Dermis blood vessel endothelial cell (primary cell): Measurements from ENCODE around the gene ERAS. TPM values are rescaled to one million over a fixed set of nuclear protein-coding genes. Genes with fewer than 3 reads are reported as not detected.
"Not testable (repeated sequence)": the region's sequence is repeated elsewhere in the genome, so short reads cannot be mapped to it uniquely, and the experiment has no call there.

Source experiments
- DNase-seq: peaks from one replicate; pipeline ENCODE4 v3.0.0; 2010
- total RNA-seq: library from RNA; depleted of rRNA; stranded (reverse); fragments of >200 nt; gene quantifications from 2 replicates; pipeline ENCODE4 v1.2.3, GENCODE V29; 2014

The ERAS gene
- total RNA-seq, 1 donor from 2014 or later: not detected

DNA sequence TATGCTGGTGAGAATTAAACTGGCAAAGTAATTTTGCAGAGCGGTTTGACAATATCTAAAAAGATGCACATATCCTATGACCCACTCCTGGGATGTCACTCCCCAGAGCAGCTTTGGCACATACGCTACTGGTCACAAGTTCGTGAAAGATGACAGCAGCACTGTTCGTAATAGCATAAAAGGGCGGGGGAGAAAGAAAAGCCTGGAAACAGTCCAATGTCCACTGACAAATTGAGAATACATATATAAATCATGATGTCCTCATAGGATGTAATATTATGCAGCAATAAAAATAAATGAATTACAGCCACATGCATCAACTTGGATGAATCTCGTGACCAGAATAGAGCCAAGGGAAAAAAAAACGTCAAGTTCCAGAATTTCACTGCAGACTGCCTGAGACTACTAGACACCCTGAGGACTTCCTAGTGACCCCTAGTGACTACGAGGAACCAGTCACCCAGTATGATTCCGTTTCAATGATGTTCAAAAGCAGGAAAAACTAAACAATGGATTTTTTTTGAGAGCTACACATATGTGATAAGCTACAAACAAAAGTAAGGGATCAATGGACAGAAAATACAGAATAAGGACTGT lies 7.3 kb downstream of the ERAS start:
- DNase-seq: no peak

GRCh38 chrX:48834383-48834709 lies 8.0 kb downstream of the ERAS start:
- no peak for DNase-seq

DNA sequence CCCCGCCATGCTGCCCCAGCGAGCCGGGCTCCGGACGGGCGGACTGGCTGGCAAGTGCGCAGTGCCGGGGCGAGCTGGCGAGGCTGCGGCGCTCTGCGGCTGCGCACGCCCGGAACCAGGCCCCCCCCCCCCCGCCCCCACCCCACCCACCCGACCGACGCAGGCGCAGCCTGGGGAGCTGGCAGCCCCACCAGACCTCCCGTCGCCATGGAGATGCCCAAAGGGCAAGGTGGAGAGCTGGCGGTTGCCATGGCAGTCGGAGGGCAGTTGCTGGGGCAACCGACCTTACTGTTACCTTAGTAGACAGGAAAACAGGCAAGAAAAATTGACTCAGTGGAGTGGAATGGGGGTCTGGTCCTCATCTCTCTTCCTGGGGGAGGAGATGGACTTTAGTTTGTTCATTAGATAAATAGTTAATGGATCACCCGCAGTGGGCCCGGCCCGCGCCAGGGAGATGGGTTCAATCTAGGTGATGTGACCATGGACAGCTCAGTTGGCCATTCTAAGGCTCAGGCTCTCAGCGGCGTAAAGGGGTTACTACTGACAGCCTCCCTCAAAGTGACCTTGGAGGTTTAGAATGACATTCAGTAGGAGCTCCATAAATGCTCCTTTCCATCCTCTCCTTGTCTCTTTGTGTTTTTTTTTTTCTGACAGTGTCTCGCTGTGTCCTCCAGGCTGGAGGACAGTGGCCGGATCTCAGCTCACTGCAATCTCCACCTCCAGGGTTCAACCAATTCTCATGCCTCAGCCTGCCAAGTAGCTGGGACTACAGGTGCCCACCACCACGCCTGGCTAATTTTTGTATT lies 9.4 kb downstream of the ERAS start, which contains the start of gene PCSK1N:
TSS of gene PCSK1N (minus strand) at position 87 of the 806 bp plus-strand sequence. CDS start at position 9, 78 bp downstream.
- DNase-seq: no peak

GRCh38 chrX:48839686-48840085 lies 13.4 kb downstream of the ERAS start:
- DNase-seq: no peak

DNA sequence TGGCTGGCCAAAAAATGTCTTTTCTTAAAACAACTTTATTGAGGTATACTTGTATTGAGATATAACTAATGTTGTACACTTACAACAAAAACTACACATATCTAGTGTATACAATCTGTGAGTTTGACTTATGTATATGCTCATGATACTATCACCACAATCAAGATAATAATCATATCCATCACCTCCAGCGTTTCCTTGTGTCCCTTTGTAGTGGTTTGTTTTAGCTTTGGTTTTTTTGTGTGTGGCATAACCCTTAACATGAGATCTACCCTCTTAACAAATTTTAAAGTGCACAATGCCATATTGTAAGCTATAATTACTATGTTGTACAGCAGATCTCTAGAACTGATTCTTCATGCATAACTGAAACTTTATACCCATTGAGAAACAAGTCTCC lies 22.5 kb downstream of the ERAS start:
- DNase-seq: no peak

DNA sequence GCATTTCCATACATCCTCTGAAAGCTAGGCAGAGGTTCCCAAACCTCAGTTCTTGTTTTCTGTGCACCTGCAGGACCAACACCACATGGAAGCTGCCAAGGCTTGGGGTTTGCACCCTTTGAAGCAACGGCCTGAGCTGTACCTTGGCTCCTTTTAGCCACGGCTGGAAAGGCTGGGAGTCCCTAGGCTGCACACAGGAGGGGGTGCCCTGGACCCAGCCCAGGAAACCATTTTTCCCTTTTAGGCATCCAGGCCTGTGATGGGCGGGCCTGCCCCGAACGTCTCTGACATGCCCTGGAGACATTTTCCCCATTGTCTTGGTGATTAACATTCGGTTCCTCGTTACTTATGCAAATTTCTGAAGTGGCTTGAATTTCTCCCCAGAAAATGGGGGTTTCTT lies 26.5 kb downstream of the ERAS start:
- no peak for DNase-seq

DNA sequence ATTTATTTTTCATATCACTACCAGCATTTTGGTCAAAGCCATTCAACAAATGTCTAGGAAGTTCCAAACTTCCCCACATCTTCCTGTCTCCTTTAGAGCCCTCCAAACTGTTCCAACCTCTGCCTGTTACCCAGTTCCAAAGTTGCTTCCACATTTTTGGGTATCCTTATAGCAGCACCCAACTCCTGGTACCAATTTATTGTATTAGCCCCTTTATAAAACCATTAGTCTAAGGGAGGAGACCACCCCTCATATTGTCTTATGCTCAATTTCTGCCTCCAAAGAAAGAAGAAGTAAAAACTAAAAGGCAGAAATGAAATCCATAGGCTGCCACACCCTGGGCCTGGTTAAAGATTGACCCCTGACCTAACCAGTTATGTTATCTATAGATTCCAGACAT lies 27.2 kb downstream of the ERAS start:
- not testable (repeated sequence) for DNase-seq

DNA sequence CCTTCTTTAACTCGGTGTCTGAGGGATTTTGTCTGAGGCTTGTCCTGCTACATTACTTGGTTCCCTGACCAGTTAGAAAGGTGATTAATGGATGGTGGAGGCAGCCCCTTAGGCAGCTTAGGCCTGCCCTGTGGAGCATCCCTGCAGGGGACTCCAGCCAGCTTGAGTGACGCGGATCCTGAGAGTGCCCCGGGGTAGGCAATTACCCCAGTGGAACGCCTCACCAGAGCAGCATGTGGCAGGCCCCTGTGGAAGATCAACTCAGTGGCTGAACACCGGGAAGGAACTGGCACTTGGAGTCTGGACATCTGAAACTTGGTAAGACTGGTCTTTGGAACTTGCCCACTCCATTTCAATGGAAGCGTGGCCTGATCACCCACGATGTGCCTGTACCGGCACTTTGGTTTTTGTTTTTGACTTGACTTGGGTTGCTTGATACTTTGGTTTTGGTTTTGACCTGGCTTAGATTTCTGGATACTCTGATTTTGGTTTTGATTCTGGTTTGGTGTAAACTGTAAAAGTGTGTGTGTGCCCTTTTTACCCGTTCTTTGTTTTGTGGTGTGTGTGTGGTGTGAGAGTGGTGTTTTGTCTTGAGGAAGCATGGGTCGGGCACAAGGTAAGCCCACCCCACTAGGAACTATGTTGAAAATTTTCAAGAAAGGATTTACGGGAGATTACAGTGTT lies 27.9 kb downstream of the ERAS start:
- DNase-seq: not testable (repeated sequence)

DNA sequence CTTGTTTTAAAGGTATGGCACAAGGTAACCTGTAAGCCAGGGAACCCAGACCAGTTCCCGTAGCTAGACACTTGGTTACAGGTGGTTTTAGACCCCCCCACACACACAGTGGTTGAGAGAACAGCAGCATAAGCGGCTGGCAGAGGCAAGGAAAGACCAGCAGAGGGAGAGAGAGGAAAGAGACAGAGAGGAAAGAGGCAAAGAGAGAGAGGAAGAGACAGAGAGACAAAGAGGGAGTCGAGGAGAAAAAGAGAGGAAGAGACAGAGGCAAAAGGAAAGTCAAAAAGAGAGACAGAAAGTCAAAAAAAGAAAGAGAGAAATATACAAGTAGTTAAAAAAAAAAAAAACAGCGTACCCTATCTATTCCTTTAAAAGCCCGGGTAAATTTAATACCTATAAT lies 28.6 kb downstream of the ERAS start:
- no peak for DNase-seq

DNA sequence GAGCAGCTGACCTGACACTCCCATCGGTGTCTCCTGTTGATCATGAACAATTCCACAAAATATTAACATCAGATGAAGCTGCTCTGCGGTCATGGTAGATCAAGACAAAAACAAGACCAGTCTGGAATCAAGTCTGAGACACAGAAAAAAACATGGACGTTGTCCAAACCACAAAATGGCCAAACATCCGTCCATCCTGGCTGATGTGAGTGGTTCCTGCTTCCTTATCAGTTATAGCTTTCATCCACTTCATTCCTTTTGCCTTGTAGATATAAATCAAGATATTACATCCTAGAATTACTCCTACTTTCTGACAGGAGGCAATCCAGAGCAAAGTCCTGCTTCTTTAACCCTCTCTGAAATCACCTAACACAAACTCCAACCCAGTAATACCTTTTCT lies 37.9 kb downstream of the ERAS start:
- no peak for DNase-seq

GRCh38 chrX:48872017-48872416 lies 45.7 kb downstream of the ERAS start:
- DNase-seq: not testable (repeated sequence)

DNA sequence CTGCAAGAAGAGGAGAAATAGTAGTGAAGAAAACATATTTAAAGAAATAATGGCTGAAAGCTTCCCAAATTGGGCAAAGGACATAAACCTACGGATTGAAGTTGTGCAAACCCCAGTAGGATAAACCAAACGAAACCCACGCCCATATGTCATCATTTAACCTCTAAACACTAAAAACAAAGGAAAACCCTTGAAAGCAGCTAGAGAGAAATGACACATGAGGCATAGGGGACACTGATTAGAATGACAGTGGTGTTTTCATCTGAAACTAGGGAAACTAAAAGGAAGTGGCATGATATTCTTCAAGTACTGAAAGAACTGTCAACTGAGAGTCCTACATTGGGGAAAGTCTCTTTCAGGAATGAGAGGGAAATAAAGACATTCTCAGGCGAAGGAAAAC lies 50.6 kb downstream of the ERAS start:
- DNase-seq: not testable (repeated sequence)

Other genes with a start within 250 kb of the ERAS start
- gene WDR13, start 229.0 kb upstream of the ERAS start, total RNA-seq: 137 and 143 TPM in 2 replicates
- gene WAS, start 142.7 kb upstream of the ERAS start, total RNA-seq: 0.09 TPM in 1 of 2 replicates, not detected in the other
- gene SUV39H1, start 129.8 kb upstream of the ERAS start, total RNA-seq: 4.3 and 9.8 TPM in 2 replicates
- gene GLOD5, start 64.8 kb upstream of the ERAS start, total RNA-seq: 0.28 TPM in 1 of 2 replicates, not detected in the other
- not detected in 2 replicates for gene GATA1, start 39.9 kb upstream of the ERAS start, total RNA-seq
- 37.3 and 42.8 TPM in 2 replicates for gene HDAC6, start 24.4 kb upstream of the ERAS start, total RNA-seq
- gene PCSK1N, start 9.1 kb downstream of the ERAS start, total RNA-seq: 0.17 and 0.42 TPM in 2 replicates
- 25.3 and 27.1 TPM in 2 replicates for gene TIMM17B, start 71.3 kb downstream of the ERAS start, total RNA-seq
- gene PQBP1, start 71.4 kb downstream of the ERAS start, total RNA-seq: 75.2 and 87.1 TPM in 2 replicates
- 13.6 and 16.7 TPM in 2 replicates for gene SLC35A2, start 85.1 kb downstream of the ERAS start, total RNA-seq
- 4.8 and 6.5 TPM in 2 replicates for gene PIM2, start 92.5 kb downstream of the ERAS start, total RNA-seq
- 29.4 and 38.2 TPM in 2 replicates for gene OTUD5, start 131.1 kb downstream of the ERAS start, total RNA-seq
- 0.34 and 0.79 TPM in 2 replicates for gene KCND1, start 145.3 kb downstream of the ERAS start, total RNA-seq
- gene GRIPAP1, start 175.8 kb downstream of the ERAS start, total RNA-seq: 29.7 and 30.8 TPM in 2 replicates
- gene TFE3, start 216.8 kb downstream of the ERAS start, total RNA-seq: 22.8 and 32.2 TPM in 2 replicates
- 0.85 and 1.4 TPM in 2 replicates for gene CCDC120, start 232.5 kb downstream of the ERAS start, total RNA-seq
- 2.7 and 5.5 TPM in 2 replicates for gene PRAF2, start 247.5 kb downstream of the ERAS start, total RNA-seq